Measurements from ENCODE around the gene SLC7A7.
"Not testable (repeated sequence)": the region's sequence is repeated elsewhere in the genome, so short reads cannot be mapped to it uniquely, and the experiment has no call there.

The SLC7A7 gene

DNA sequence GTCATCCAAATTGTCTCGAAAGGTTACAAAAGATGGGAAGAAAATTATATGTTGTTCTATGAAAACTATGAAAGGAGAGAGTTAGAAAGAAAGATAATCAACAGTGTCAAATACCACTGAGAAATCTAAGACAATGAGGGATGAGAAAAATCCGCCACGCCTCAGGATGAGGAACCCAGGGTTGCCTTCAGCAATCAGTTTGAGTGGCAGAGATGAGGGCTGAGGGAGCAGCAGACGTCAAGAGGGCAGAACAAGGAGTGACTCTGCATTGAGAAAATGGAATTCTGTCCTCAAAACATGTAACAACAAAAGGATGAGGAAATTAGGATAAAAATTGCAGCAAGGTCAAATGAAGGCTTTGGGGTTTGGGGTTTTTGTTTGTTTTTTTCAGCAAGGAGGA lies 67.0 kb downstream of the SLC7A7 start:
- DNase-seq = no peak

- DNase-seq = no peak
Measured at GRCh38 chr14:22747769-22748168, 67.5 kb downstream of the SLC7A7 start.

DNA sequence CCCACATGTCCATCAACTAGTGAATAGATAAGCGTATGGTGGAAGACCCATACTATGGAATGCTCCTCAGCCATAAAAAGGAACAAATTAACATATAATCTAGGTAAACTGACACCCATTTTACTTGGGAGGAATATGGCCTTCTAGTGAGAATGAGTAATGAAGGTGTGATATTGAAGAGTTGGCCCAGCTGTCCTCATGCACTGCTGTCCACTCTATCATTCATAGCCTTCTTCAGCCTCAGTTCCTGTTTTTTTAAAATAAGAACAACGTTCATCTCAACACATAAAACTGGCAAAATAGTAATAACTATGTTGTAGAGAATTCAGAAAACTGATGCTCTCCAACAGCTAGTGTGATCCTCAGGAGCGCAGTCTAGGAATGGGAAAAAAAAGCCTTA lies 75.2 kb downstream of the SLC7A7 start:
- DNase-seq = no peak

DNA sequence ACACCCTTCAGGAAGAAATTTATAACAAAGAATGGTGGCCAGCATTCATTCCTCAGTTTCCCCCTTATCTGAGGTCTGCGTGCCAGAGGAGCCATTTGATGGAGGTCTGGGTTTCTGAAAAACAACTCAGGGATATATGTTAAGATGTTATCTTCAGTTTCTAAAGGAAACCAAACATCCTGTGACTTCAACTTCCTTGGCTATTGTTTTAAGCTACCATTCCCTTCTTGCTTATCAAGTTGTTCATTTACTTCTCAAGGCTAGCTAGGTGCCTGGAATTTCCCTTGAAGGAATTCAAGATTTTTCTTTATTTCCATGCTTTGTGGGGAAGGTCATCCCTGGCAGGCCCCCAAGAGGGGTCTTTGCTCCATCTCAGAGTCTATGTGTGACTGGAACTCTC lies 75.8 kb downstream of the SLC7A7 start:
- no peak for DNase-seq

DNA sequence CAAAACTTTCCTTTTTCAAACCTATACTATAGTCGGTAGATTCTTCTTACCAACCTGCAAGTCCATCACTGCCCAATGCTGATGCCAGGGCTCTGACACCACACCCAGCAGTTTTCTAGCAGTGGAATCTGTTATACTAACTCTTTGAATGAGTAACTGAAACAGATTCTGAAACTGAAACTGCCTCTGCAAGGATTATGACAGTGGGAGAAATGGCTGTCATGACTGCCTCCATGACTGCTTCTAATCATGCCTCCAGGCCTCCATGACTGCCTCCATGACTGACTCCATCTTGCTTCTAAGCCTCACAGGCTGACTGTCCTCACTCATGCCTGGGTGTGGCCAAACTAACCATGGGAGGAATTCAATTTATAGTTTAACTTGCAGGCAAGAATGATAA lies 78.2 kb downstream of the SLC7A7 start:
- no peak for DNase-seq

DNA sequence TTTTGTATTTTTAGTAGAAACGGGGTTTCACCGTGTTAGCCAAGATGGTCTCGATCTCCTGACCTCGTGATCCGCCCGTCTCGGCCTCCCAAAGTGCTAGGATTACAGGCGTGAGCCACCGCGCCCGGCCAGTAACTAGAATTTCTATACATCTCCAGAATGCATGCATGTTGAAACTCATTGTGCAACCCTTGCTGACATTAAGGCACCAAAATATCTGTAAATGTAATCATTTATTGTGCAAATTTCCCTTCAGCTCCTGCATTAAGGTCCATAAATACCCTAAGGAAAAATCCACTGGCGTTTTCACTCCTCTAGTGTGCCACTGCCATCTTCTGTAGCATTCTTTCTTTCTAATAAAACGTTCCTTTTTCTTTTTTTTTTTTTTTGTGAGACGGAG lies 78.9 kb downstream of the SLC7A7 start:
- DNase-seq = not testable (repeated sequence)

DNA sequence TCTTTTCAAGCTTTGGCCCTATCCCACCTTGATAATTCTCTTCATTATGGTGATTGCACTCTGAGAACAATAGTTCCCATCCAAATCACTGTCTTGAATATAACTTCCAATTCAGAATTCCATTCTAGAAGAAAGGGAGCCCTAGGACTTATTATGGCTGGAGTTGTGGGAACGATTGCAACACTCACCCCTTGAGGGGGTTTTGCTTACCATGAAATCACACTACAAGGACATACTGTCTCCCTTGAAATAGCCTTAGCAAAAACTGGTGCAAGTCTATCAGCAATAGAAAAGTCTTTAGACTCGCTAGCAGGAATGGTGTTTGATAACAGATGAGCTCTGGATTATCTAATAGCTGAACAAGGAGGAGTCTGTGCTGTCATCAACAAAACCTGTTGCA lies 80.1 kb downstream of the SLC7A7 start:
- no peak for DNase-seq

GRCh38 chr14:22733829-22734228 lies 81.4 kb downstream of the SLC7A7 start:
- no peak for DNase-seq

DNA sequence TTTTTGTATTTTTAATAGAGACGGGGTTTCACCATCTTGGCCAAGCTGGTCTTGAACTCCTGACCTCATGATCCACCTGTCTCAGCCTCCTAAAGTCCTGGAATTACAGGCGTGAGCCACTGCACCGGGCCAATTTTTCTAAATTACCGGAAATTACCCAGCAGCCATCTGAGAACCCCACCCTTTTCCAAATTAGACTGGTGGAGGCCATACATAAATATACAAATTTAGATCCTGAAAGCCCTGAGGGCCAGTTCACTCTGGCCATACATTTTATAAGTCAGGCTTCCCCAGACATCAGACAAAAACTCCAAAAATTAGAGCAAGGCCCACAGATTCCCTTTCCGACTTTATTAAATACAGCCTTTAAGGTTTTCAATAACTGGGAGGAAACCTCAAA lies 83.2 kb downstream of the SLC7A7 start:
- DNase-seq = not testable (repeated sequence)

GRCh38 chr14:22726012-22726411 lies 89.2 kb downstream of the SLC7A7 start:
- no peak for DNase-seq

DNA sequence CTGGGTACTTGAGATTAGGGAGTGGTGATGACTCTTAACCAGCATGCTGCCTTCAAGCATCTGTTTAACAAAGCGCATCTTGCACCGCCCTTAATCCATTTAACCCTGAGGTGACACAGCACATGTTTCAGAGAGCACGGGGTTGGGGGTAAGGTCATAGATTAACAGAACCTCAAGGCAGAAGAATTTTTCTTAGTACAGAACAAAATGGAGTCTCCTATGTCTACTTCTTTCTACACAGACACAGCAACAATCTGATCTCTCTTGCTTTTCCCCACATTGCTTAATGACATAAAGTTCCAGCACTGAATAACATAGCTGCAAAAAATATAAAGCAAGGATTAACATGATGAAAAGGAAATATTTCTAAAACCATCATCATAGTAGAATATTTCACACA lies 89.9 kb downstream of the SLC7A7 start:
- DNase-seq = not testable (repeated sequence)

DNA sequence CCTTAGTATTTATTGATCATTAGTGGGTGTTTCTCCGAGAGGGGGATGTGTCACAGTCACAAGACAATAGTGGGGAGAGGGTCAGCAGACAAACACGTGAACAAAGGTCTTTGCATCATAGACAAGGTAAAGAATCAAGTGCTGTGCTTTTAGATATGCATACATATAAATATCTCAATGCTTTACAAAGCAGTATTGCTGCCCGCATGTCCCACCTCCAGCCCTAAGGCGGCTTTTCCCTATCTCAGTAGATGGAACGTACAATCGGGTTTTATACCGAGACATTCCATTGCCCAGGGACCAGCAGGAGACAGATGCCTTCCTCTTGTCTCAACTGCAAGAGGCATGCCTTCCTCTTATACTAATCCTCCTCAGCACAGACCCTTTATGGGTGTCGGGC lies 90.4 kb downstream of the SLC7A7 start:
- DNase-seq = not testable (repeated sequence)

DNA sequence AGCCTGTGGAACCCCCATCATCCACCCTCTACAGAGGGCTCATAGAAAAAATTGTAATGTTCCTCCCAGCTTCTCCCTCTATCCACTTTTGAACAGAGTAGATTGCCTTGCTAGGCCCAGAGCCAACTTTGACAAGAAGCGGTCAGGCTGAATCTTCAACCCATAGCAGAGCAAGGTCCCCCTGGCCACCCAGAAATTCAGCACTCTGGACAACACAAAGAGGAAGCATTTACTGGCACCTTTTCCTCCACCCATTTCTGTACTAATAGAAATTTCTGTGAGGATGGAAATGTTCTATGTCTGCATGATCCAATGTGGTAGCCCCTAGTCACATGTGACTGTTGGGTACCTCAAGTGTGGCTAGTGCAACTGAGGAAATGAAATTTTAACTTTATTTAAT lies 91.4 kb downstream of the SLC7A7 start:
- DNase-seq = no peak

Data from NCI-H2171 treated with DMSO at 0.1 percent for 48 hours (cell line).